SK-N-MC (cell line): ENCODE data around the gene SEMA3C.

Source experiments
- EZH2 ChIP-seq: fragments of 200-600 bp; sonication (generic); IDR thresholded peaks from one replicate; pipeline ENCODE4 v1.6.1; 2017; ENCODE audit warnings: antibody characterized with exemption
- POLR2AphosphoS5 ChIP-seq: IDR thresholded peaks from 2 replicates; pipeline ENCODE4 v1.6.1; 2012; ENCODE audit warnings: mild to moderate bottlenecking, low read depth, low read length, borderline replicate concordance

GRCh38 chr7:80967917-80968297, 49.1 kb upstream of the SEMA3C start:
- TF ChIP-seq POLR2AphosphoS5 = no peak
- no peak for TF ChIP-seq EZH2
